ENCODE results near the gene MBD6.
"Not testable (repeated sequence)": the region's sequence is repeated elsewhere in the genome, so short reads cannot be mapped to it uniquely, and the experiment has no call there.

MBD6 gene

DNA sequence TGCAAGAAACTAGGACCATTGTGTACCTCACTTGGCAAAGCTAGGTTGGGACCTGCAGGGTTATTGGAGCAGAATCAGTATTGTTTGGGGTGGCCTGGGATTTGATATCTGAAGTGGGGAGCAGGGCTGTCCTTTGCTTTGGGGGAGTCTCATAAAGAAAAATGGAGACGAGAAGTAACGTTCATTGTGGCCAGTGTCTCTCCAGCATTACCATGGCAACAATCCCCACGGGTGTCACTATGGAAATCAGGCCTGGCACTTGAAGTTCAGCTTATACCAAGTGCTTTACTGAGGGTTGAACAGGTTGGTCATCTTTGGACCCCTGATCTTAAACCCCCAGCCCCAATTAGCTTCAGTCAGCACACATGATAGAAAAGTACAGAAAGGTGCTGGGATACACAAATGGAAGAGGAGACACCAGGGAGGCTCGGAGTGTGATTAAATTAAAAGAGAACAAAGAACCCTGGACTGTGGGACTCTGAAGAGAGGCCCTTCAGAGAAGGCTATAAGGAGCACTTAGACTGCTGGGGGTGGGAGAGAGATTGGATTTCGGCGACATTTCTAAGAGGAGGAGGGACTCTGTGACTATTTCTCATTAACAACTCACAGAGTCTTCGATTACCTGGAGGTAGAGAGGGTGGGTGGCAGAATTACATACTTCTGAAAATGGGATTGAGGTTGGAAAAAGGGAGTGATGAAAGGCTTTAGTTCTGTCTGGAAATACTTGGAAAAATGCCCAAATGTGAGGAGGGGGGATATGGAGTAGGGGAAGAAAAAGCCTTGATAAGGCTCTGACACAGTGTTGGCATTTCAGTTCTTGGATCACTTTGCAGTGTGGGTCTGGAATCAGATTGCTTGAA, 30.9 kb downstream of the MBD6 start:
- POLR2A ChIA-PET: interaction anchor here (1.3 to 2.0 kb wide), 2 partner anchors 33 to 38 kb away, joined by 3 to 4 read pairs; partner anchors contain the start of genes DDIT3 and PIP4K2C
- DNase-seq (ENCODE audit: extremely low spot score): no peak
- CTCF ChIA-PET: no interaction called here
- TF ChIP-seq FOXK2 (IDR thresholded peaks at IDR 0.05): no peak
- TF ChIP-seq L3MBTL2 (conservative IDR thresholded peaks at IDR 0.05): no peak
- no peak for TF ChIP-seq SUZ12 (IDR thresholded peaks at IDR 0.05)
- TF ChIP-seq, protein P1, sequence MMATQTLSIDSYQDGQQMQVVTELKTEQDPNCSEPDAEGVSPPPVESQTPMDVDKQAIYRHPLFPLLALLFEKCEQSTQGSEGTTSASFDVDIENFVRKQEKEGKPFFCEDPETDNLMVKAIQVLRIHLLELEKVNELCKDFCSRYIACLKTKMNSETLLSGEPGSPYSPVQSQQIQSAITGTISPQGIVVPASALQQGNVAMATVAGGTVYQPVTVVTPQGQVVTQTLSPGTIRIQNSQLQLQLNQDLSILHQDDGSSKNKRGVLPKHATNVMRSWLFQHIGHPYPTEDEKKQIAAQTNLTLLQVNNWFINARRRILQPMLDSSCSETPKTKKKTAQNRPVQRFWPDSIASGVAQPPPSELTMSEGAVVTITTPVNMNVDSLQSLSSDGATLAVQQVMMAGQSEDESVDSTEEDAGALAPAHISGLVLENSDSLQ (IDR thresholded peaks at IDR 0.05): no peak
- no peak for TF ChIP-seq FOXM1 (IDR thresholded peaks at IDR 0.05; ENCODE audit: borderline replicate concordance)
- TF ChIP-seq HDGF (IDR thresholded peaks at IDR 0.05; ENCODE audit: borderline replicate concordance): no peak
- no peak for TF ChIP-seq ZNF384 (IDR thresholded peaks at IDR 0.05)
- TF ChIP-seq SP1 (IDR thresholded peaks at IDR 0.05): no peak
- TF ChIP-seq LEF1 (IDR thresholded peaks at IDR 0.05; ENCODE audit: borderline replicate concordance): no peak
- no peak for TF ChIP-seq ARNT (IDR thresholded peaks at IDR 0.05)
- TF ChIP-seq TARDBP (IDR thresholded peaks at IDR 0.05): no peak
- no peak for TF ChIP-seq ELF4 (IDR thresholded peaks at IDR 0.05)
- no peak for TF ChIP-seq NFRKB (IDR thresholded peaks at IDR 0.05)
- TF ChIP-seq FOXA1 (IDR thresholded peaks at IDR 0.05): no peak
- no peak for TF ChIP-seq BHLHE40 (IDR thresholded peaks at IDR 0.05; ENCODE audit: borderline replicate concordance)
- no peak for TF ChIP-seq CTBP1 (IDR thresholded peaks at IDR 0.05; ENCODE audit: borderline replicate concordance)

DNA sequence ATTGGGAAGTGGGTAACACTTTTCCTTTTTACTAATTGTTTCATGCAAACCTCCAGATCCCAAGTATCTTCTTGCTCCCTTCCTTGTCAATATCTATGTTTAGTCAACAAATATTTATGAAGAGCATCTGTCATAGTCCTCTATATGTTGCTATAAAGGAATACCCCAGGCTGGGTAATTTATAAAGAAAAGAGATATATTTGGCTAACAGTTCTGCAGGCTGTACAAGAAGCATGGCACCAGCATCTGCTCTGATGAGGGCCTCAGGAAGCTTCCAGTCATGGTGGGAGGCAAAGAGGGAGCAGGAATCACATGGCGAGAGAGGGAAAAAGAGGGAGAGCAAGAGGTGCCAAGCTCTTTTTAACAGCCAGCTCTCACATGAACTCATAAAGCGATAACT, 31.8 kb downstream of the MBD6 start:
- ChIA-PET POLR2A (no interaction called here), CTCF (no interaction called here)
- TF ChIP-seq LEF1 (IDR thresholded peaks at IDR 0.05; ENCODE audit: borderline replicate concordance): no peak
- TF ChIP-seq, protein P1 (IDR thresholded peaks at IDR 0.05): no peak
- no peak for DNase-seq (ENCODE audit: extremely low spot score)

DNA sequence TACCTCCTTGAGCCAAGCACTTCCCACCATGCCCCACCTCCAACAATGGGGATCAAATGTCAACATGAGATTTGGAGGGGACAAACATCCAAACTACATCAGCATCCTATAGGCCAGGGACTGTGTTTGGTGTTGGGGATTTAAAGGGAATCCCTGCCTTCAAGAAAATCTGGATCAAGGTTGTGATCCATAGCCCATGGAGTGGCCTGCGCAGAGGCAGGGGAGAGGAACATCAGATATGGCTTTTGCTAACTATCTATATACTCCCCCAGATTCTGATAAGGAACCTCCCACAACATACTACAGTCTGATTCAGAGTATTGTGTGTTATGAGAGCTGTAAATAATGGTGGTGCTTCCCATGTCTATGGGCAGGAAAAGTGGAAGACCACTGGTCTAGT, 32.3 kb downstream of the MBD6 start:
- no peak for DNase-seq (ENCODE audit: extremely low spot score)
- ChIA-PET CTCF (no interaction called here), POLR2A (no interaction called here)
- TF ChIP-seq, protein P1 (IDR thresholded peaks at IDR 0.05): no peak
- no peak for TF ChIP-seq L3MBTL2 (conservative IDR thresholded peaks at IDR 0.05)
- no peak for TF ChIP-seq ELF4 (IDR thresholded peaks at IDR 0.05)
- no peak for TF ChIP-seq FOXA1 (IDR thresholded peaks at IDR 0.05)
- no peak for TF ChIP-seq FOXK2 (IDR thresholded peaks at IDR 0.05)
- TF ChIP-seq HDGF (IDR thresholded peaks at IDR 0.05; ENCODE audit: borderline replicate concordance): no peak
- TF ChIP-seq BHLHE40 (IDR thresholded peaks at IDR 0.05; ENCODE audit: borderline replicate concordance): no peak
- TF ChIP-seq CTBP1 (IDR thresholded peaks at IDR 0.05; ENCODE audit: borderline replicate concordance): no peak
- no peak for TF ChIP-seq TARDBP (IDR thresholded peaks at IDR 0.05)
- TF ChIP-seq ARNT (IDR thresholded peaks at IDR 0.05): no peak
- TF ChIP-seq SUZ12 (IDR thresholded peaks at IDR 0.05): no peak

DNA sequence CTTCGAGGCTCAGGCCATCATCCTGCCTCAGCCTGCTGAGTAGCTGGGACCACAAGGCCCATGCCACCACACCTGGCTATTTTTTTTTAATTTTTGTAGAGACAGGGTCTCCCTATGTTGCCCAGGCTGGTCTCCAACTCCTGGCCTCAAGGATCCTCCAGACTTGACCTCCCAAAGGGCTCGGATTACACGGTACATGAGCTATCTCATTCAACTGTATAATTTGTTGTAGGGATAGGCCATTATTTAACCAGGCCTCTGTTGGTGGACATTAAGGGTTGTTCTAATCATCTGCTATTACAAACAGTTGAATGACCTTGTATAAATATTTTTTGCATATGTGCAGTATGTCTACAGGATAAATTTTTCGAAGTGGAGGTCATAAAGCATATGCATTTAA, 36.2 kb downstream of the MBD6 start:
- ChIA-PET POLR2A (interaction anchor here (1.0 kb wide), 1 partner anchor 13 kb away, joined by 3 read pairs; no protein-coding TSS in a partner anchor), CTCF (interaction anchor here (0.5 kb wide), 1 partner anchor 98 kb away, joined by 3 read pairs; no protein-coding TSS in a partner anchor)
- DNase-seq (ENCODE audit: extremely low spot score): no peak
- no peak for TF ChIP-seq L3MBTL2 (conservative IDR thresholded peaks at IDR 0.05)
- TF ChIP-seq SUZ12 (IDR thresholded peaks at IDR 0.05): no peak
- no peak for TF ChIP-seq LEF1 (IDR thresholded peaks at IDR 0.05; ENCODE audit: borderline replicate concordance)
- TF ChIP-seq ELF4 (IDR thresholded peaks at IDR 0.05): no peak
- TF ChIP-seq, protein P1 (IDR thresholded peaks at IDR 0.05): no peak
- TF ChIP-seq ARNT (IDR thresholded peaks at IDR 0.05): no peak
- no peak for TF ChIP-seq FOXM1 (IDR thresholded peaks at IDR 0.05; ENCODE audit: borderline replicate concordance)

DNA sequence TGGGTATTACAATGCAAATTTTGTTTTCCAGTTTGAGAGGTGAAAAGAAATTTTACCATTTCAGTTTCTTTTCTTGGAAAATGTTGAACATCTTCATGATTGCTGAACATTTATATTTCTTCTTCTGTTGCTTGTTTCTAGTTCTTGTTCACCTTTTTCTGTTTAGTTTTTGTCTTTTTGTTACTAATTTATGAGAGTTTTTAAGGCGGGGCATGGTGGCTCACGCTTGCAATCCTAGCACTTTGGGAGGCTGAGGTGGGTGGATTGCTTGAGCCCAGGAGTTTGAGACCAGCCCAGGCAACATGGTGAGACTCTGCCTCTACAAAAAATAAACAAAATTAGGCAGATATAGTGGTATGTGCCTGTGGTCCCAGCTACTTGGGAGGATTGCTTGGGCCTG, 37.9 kb downstream of the MBD6 start:
- no peak for DNase-seq (ENCODE audit: extremely low spot score)
- no peak for TF ChIP-seq TARDBP (IDR thresholded peaks at IDR 0.05)
- no peak for TF ChIP-seq FOXA1 (IDR thresholded peaks at IDR 0.05)
- no peak for TF ChIP-seq BHLHE40 (IDR thresholded peaks at IDR 0.05; ENCODE audit: borderline replicate concordance)
- TF ChIP-seq SP1 (IDR thresholded peaks at IDR 0.05): no peak
- no peak for TF ChIP-seq FOXK2 (IDR thresholded peaks at IDR 0.05)
- no peak for TF ChIP-seq ZNF384 (IDR thresholded peaks at IDR 0.05)
- no peak for TF ChIP-seq LEF1 (IDR thresholded peaks at IDR 0.05; ENCODE audit: borderline replicate concordance)
- TF ChIP-seq ELF4 (IDR thresholded peaks at IDR 0.05): no peak
- TF ChIP-seq, protein P1 (IDR thresholded peaks at IDR 0.05): no peak
- TF ChIP-seq ARNT (IDR thresholded peaks at IDR 0.05): no peak
- TF ChIP-seq NFRKB (IDR thresholded peaks at IDR 0.05): no peak
- TF ChIP-seq FOXM1 (IDR thresholded peaks at IDR 0.05; ENCODE audit: borderline replicate concordance): no peak
- no peak for TF ChIP-seq HDGF (IDR thresholded peaks at IDR 0.05; ENCODE audit: borderline replicate concordance)
- TF ChIP-seq L3MBTL2 (conservative IDR thresholded peaks at IDR 0.05): no peak
- ChIA-PET POLR2A (no interaction called here), CTCF (no interaction called here)

DNA sequence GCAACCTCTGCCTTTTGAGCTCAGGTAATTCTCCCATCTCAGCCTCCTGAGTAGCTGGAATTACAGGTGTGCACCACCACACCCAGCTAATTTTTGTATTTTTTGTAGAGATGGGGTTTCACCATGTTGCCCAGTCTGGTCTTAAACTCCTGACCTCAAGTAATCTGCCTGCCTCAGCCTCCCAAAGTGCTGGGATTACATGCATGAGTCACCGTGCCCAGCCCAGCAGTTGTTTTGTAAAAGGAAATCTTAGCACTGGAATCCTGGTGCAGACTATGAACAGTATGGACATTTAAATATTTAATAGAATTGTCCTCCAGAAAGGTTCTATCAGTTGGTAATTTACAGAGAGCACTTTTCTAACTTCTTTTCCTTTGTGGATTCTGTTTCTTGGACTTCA, 38.5 kb downstream of the MBD6 start:
- DNase-seq (ENCODE audit: extremely low spot score); POLR2A ChIA-PET: not testable (repeated sequence)
- CTCF ChIA-PET: interaction anchor here (0.7 kb wide), 1 partner anchor 18 kb away, joined by 3 read pairs; no protein-coding TSS in a partner anchor

All from HEK293T (cell line).